Measurements from ENCODE around the gene PUSL1.
A peak's percentile ranks its signal among the peaks of the same experiment; 100 is the strongest.

Gene PUSL1

GRCh38 chr1:1307923-1308755 is at the start of gene PUSL1, which contains the start of gene ACAP3:
TSS of gene PUSL1 (plus strand) at chr1:1308597. CDS start at chr1:1308644, 47 bp downstream.
TSS of gene ACAP3 (minus strand) at chr1:1307930. CDS start at chr1:1307815, 115 bp downstream.
- peak; percentile 72 to 98 (median 86) for DNase-seq
- intact Hi-C loops (cut with DNase I): loop anchor here (1.0 to 5.0 kb wide), 3 partner anchors 17 to 41 kb away; partner anchors contain the start of genes CPTP, DVL1, INTS11 and UBE2J2

GRCh38 chr1:1259119-1259488 is 49.3 kb upstream of the PUSL1 start:
- no peak for DNase-seq
- intact Hi-C loops (cut with DNase I): no loop called here

GRCh38 chr1:1259540-1259939 is 48.9 kb upstream of the PUSL1 start:
- DNase-seq: no peak
- intact Hi-C loops (cut with DNase I): no loop called here

- intact Hi-C loops (cut with DNase I): no loop called here
- DNase-seq: no peak
Observed at GRCh38 chr1:1259951-1260600, 48.3 kb upstream of the PUSL1 start.

GRCh38 chr1:1260843-1261560 is 47.4 kb upstream of the PUSL1 start:
- intact Hi-C loops (cut with DNase I): no loop called here
- DNase-seq: no peak

- intact Hi-C loops (cut with DNase I): no loop called here
Observed at GRCh38 chr1:1262071-1262470, 46.3 kb upstream of the PUSL1 start.

GRCh38 chr1:1262758-1263157 is 45.6 kb upstream of the PUSL1 start:
- intact Hi-C loops (cut with DNase I): no loop called here
- DNase-seq: no peak

More at GRCh38 chr1:1262071-1262470, 46.3 kb upstream of the PUSL1 start:
- no peak for DNase-seq

GRCh38 chr1:1264026-1264425 is 44.4 kb upstream of the PUSL1 start:
- intact Hi-C loops (cut with DNase I): no loop called here
- DNase-seq: no peak

- intact Hi-C loops (cut with DNase I): no loop called here
- DNase-seq: no peak
Observed at GRCh38 chr1:1264868-1265272, 43.5 kb upstream of the PUSL1 start.

GRCh38 chr1:1267488-1268283 is 40.7 kb upstream of the PUSL1 start:
- peak in 1 of 10 donors; percentile 77 for DNase-seq
- intact Hi-C loops (cut with DNase I): no loop called here

- peak in 1 of 10 donors; percentile 73 for DNase-seq
- intact Hi-C loops (cut with DNase I): no loop called here
Observed at GRCh38 chr1:1268284-1268682, 40.1 kb upstream of the PUSL1 start.

- intact Hi-C loops (cut with DNase I): loop anchor here (5.0 kb wide), 1 partner anchor 36 kb away; the partner anchor contains the start of genes ACAP3 and PUSL1
Observed at GRCh38 chr1:1270813-1271212, 37.6 kb upstream of the PUSL1 start.

GRCh38 chr1:1272341-1273208 is 35.8 kb upstream of the PUSL1 start:
- DNase-seq: peak in 1 of 10 donors; percentile 80
- intact Hi-C loops (cut with DNase I): loop anchor here (1.0 to 5.0 kb wide), 2 partner anchors 35 to 40 kb away; partner anchors contain the start of genes ACAP3, B3GALT6, PUSL1 and SDF4

More at GRCh38 chr1:1270813-1271212, 37.6 kb upstream of the PUSL1 start:
- DNase-seq: peak in 1 of 10 donors; percentile 75

- no peak for DNase-seq
- intact Hi-C loops (cut with DNase I): loop anchor here (1.0 to 5.0 kb wide), 2 partner anchors 34 to 41 kb away; partner anchors contain the start of genes ACAP3, B3GALT6, PUSL1 and SDF4
Observed at GRCh38 chr1:1273209-1273511, 35.2 kb upstream of the PUSL1 start.

GRCh38 chr1:1273512-1274298 is 34.7 kb upstream of the PUSL1 start, which contains the start of gene UBE2J2:
TSS of gene UBE2J2 (minus strand) at chr1:1273854. CDS start at chr1:1267992, 5,862 bp downstream.
- intact Hi-C loops (cut with DNase I): loop anchor here (1.0 to 5.0 kb wide), 2 partner anchors 34 to 41 kb away; partner anchors contain the start of genes ACAP3, B3GALT6, PUSL1 and SDF4
- DNase-seq: peak; percentile 88 to 99 (median 94)

GRCh38 chr1:1274299-1274930 is 34.0 kb upstream of the PUSL1 start:
- intact Hi-C loops (cut with DNase I): loop anchor here (5.0 kb wide), 1 partner anchor 33 kb away; the partner anchor contains the start of genes ACAP3 and PUSL1
- no peak for DNase-seq

GRCh38 chr1:1274931-1275431 is 33.4 kb upstream of the PUSL1 start:
- intact Hi-C loops (cut with DNase I): loop anchor here (5.0 kb wide), 1 partner anchor 32 kb away; the partner anchor contains the start of genes ACAP3 and PUSL1
- DNase-seq: no peak

Data from posterior cingulate gyrus (tissue), 11 donors.